Fibroblast of villous mesenchyme (primary cell): ENCODE results near the gene ZNF423. TPM values are rescaled to one million over a fixed set of nuclear protein-coding genes. Genes with fewer than 3 reads are reported as not detected.
"Not testable (repeated sequence)": the region's sequence is repeated elsewhere in the genome, so short reads cannot be mapped to it uniquely, and the experiment has no call there.

ENCODE experiments used
- DNase-seq: peaks from one replicate; pipeline ENCODE4 v3.0.0-alpha.2; 2010; ENCODE audit warnings: low read depth
- H3K4me3 ChIP-seq: 2 replicates; pipeline ENCODE4 v1.5.1; 2011; ENCODE audit warnings: low read depth, mild to moderate bottlenecking, low read length
- total RNA-seq: library from RNA; depleted of rRNA; stranded (reverse); fragments of >200 nt; gene quantifications from 2 replicates; pipeline ENCODE4 v1.2.3, GENCODE V29; 2012
- TF ChIP-seq, protein P1 (sequence below): IDR thresholded peaks from 2 replicates; pipeline ENCODE4 v1.5.1; 2012; ENCODE audit warnings: low read depth, mild to moderate bottlenecking, low read length; ENCODE audit not compliant: insufficient read depth

Gene ZNF423
- total RNA-seq, 1 donor = 0.43 TPM

DNA sequence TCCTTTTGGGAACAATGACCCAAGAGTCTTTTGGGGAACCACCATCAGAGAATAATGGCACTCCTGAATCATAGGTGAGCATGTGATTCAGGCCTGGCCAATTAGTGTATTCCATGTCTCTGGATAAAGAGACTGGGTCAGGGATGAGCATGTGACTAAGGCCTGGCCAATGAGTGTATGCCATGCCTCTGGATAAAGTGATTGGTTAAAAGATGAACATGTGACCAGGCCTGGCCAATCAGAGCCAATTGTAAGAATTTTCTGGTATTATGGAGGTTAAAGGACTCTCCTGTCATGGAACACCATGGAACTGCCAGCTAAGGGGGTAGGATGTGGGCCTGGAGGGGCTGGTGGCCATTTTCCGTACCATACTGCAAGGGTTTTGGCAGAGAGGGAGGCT is 288.0 kb downstream of the ZNF423 start:
- H3K4me3 ChIP-seq = no peak overlapping the region
- TF ChIP-seq, protein P1, sequence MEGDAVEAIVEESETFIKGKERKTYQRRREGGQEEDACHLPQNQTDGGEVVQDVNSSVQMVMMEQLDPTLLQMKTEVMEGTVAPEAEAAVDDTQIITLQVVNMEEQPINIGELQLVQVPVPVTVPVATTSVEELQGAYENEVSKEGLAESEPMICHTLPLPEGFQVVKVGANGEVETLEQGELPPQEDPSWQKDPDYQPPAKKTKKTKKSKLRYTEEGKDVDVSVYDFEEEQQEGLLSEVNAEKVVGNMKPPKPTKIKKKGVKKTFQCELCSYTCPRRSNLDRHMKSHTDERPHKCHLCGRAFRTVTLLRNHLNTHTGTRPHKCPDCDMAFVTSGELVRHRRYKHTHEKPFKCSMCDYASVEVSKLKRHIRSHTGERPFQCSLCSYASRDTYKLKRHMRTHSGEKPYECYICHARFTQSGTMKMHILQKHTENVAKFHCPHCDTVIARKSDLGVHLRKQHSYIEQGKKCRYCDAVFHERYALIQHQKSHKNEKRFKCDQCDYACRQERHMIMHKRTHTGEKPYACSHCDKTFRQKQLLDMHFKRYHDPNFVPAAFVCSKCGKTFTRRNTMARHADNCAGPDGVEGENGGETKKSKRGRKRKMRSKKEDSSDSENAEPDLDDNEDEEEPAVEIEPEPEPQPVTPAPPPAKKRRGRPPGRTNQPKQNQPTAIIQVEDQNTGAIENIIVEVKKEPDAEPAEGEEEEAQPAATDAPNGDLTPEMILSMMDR = no peak
- DNase-seq = no peak

DNA sequence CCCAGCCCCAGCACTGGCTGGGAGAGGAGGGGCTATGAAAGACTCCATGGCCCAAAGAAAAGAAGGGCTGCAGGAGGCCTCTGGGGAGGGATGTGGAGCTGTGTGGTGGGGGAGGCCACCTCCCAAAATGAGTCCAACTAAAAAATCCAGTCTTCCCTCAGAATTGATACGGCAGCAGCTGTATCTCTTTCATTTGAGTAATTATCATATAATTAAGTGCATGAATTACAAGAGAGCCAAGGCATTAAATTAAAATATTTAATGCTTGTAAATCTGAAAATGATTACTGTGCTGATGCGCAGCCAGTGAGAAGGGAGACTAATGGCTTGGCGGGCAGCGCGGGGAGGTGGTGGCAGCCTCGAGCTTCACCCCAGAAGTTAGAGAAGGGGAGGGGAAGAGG is 289.5 kb downstream of the ZNF423 start:
- TF ChIP-seq, protein P1 = no peak
- DNase-seq = no peak
- H3K4me3 ChIP-seq = no peak overlapping the region

DNA sequence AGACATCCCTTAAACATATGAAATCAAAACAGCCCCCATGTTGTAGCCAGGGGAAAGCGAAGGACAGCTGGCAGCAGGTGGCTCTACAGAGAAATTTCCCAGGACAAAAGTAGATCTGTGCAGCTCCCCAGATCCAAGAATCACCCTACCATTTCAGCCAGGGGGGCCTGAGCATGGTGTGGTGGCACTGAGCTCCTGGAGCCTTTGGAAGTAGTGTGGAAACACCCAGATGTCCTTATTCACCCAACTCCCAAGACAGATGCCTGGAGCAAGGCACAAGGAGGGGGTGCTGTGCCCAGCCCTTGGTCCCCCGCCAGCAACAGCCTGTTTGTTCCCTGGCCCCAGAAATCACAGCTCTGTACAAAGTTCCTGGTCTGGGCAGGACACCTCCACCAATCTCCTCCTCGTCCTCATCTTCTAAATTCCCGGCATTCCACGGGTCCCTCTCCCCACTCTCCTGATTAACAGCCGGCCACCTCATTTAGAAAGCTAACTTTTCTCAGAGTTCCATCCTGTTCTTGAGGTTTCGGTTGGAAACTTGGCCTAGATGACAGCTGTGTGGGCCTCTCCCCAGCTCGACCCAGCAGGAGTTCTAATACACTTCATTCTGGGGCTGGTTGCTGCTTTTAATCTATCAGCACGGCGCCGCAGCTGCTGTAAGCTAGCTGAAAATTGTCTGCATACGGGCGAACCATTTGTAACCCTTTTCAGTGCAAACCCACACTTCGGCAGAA is 291.2 kb downstream of the ZNF423 start:
- no peak overlapping the region for H3K4me3 ChIP-seq
- DNase-seq = no peak
- TF ChIP-seq, protein P1 = no peak

DNA sequence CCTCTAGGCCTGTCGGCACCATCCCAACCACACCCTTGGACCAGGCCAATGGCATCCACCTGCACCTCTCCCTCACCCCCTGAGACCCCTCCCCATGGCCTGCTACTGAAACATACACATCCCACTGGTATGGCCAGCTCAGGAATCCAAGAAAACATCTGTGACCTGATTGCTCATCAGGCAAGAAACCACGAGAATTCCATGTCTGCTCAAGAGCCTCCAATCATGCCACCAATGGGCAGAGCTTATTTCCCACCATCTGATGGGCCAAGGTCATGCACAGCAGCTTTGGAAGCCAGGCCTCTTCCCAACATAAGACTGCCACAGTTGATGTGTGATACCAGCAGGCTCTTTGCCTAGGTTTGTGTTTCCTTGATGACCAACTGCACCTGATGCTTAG is 292.2 kb downstream of the ZNF423 start:
- TF ChIP-seq, protein P1 = no peak
- no peak overlapping the region for H3K4me3 ChIP-seq
- DNase-seq = no peak

DNA sequence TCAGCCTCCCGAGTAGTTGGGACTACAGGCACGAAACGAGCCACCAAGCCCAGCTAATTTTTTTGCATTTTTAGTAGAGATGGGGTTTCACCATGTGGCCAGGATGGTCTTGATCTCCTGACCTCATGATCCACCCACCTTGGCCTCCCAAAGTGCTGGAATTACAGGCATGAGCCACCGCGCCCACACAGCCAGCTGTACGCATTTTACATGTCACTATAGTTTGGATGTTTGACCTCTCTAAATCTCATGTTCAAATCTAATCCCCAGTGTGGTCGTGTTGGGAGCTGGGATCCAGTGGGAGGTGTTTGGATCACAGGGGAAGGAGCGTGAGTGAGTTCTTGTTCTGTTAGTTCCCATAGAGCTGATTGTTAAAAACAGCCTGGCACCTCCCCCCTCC is 293.0 kb downstream of the ZNF423 start:
- H3K4me3 ChIP-seq, DNase-seq: not testable (repeated sequence)

DNA sequence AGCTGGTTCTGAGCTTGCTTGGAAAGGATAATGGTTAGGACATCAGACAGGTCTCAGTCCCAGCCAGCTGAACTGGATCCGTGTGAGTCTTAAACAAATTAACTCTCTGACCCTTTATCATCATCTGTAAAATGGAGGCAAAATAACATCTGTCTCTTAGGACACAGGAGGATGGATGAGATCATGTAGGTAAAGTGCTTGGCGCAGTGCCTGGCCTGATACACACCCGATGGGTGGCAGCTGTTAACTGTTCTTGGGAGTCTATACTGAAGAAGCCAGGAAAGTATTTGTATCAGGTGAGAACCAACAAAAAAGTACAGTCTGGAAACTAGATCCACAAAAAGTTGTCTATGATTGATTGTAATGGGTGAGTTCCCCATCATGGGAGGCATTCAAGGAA is 293.7 kb downstream of the ZNF423 start:
- TF ChIP-seq, protein P1 = no peak
- no peak for DNase-seq
- no peak overlapping the region for H3K4me3 ChIP-seq

DNA sequence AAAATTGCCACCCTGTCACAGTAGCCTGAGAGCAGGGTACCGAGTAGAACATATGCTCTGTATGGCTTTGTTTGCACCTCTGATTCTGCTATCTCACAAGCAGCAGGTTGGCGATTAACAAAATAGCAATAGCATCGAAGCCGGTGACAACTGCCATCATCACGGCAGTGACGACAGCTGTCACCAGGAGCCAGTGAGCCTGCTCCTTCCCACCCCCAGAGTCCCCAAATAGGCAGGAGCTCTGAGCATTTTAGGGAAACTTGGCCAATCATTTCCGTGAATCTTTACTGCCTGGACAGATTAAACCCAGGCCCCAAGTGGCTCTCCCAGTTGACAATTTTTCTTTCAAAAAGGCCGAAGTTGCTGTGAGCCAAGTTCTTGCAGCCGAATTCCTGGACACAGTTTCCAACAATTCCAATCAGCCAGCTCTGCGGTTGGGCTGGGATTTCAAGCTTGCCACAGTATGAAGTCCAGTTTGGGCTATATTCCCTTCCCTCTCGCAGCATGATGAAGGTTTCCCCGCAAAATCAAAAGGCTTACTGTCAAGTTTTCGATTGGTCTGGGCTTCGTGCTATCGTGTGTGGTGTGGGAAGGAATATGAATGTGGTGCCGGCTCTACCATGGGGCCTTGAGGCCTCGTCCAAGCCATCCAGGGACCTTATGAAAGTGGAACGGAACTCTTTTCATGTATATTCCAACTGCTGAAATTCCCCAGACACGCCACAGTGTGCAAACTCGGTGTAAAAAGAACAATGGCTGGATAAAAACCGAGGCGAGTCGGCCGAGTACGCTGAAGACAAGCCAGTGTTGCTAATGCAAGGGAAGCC is 295.7 kb downstream of the ZNF423 start:
- H3K4me3 ChIP-seq = no peak overlapping the region
- no peak for DNase-seq
- TF ChIP-seq, protein P1 = no peak
